ENCODE results near the gene FRA10AC1. TPM values are rescaled to one million over a fixed set of nuclear protein-coding genes. Genes with fewer than 3 reads are reported as not detected.

The FRA10AC1 gene
- total and polyA plus RNA-seq, 2 of the 13 experiments (the other 11 are each of a cell fraction or from before 2014, with no cell fraction given) = 5.3 to 7.4 TPM

- TF ChIP-seq AHDC1 (CRISPR knock-in tag; IDR thresholded peaks at IDR 0.05; ENCODE audit: borderline replicate concordance) (peak; percentile 65; the same call in 1 of the 2 replicates), ZNF883 (CRISPR knock-in tag; IDR thresholded peaks at IDR 0.05; ENCODE audit: not compliant biosample characterization) (peak; percentile 92), HNF1B (CRISPR knock-in tag; IDR thresholded peaks at IDR 0.05) (peak; percentile 95), ZNF3 (CRISPR knock-in tag; IDR thresholded peaks at IDR 0.05) (no peak), ZNF264 (CRISPR knock-in tag; IDR thresholded peaks at IDR 0.05) (peak; percentile 72), ZNF790 (CRISPR knock-in tag; IDR thresholded peaks at IDR 0.05; ENCODE audit: borderline replicate concordance) (no peak), ZNF546 (CRISPR knock-in tag; conservative IDR thresholded peaks at IDR 0.05) (no peak), ZNF83 (CRISPR knock-in tag; IDR thresholded peaks at IDR 0.05; ENCODE audit: borderline replicate concordance) (peak; percentile 95; the same call in 1 of the 2 replicates), SNRNP70 (IDR thresholded peaks at IDR 0.05; ENCODE audit: low read depth, low read length) (no peak), ZFP36 (IDR thresholded peaks at IDR 0.05; ENCODE audit: borderline replicate concordance, low read depth, low read length, partially characterized antibody) (peak; percentile 58), NR2F2 (IDR thresholded peaks at IDR 0.05; ENCODE audit: borderline replicate concordance, low read depth) (peak; percentile 75; the same call in 1 of the 2 replicates)
- TF ChIP-seq, protein P1, sequence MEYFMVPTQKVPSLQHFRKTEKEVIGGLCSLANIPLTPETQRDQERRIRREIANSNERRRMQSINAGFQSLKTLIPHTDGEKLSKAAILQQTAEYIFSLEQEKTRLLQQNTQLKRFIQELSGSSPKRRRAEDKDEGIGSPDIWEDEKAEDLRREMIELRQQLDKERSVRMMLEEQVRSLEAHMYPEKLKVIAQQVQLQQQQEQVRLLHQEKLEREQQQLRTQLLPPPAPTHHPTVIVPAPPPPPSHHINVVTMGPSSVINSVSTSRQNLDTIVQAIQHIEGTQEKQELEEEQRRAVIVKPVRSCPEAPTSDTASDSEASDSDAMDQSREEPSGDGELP (IDR thresholded peaks at IDR 0.05; ENCODE audit: borderline replicate concordance, low read depth) = peak; percentile 44; the same call in 1 of the 2 replicates
- TF ChIP-seq, protein P2, sequence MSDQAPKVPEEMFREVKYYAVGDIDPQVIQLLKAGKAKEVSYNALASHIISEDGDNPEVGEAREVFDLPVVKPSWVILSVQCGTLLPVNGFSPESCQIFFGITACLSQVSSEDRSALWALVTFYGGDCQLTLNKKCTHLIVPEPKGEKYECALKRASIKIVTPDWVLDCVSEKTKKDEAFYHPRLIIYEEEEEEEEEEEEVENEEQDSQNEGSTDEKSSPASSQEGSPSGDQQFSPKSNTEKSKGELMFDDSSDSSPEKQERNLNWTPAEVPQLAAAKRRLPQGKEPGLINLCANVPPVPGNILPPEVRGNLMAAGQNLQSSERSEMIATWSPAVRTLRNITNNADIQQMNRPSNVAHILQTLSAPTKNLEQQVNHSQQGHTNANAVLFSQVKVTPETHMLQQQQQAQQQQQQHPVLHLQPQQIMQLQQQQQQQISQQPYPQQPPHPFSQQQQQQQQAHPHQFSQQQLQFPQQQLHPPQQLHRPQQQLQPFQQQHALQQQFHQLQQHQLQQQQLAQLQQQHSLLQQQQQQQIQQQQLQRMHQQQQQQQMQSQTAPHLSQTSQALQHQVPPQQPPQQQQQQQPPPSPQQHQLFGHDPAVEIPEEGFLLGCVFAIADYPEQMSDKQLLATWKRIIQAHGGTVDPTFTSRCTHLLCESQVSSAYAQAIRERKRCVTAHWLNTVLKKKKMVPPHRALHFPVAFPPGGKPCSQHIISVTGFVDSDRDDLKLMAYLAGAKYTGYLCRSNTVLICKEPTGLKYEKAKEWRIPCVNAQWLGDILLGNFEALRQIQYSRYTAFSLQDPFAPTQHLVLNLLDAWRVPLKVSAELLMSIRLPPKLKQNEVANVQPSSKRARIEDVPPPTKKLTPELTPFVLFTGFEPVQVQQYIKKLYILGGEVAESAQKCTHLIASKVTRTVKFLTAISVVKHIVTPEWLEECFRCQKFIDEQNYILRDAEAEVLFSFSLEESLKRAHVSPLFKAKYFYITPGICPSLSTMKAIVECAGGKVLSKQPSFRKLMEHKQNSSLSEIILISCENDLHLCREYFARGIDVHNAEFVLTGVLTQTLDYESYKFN (CRISPR knock-in tag; conservative IDR thresholded peaks at IDR 0.05) = peak; percentile 58; the same call in 1 of the 2 replicates
- TF ChIP-seq, protein P3, sequence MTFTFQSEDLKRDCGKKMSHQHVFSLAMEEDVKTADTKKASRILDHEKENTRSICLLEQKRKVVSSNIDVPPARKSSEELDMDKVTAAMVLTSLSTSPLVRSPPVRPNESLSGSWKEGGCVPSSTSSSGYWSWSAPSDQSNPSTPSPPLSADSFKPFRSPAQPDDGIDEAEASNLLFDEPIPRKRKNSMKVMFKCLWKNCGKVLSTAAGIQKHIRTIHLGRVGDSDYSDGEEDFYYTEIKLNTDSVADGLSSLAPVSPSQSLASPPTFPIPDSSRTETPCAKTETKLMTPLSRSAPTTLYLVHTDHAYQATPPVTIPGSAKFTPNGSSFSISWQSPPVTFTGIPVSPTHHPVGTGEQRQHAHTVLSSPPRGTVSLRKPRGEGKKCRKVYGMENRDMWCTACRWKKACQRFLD (CRISPR knock-in tag; IDR thresholded peaks at IDR 0.05; ENCODE audit: borderline replicate concordance) = no peak
These were observed at the start of gene FRA10AC1 (continued) for GRCh38 chr10:93702210-93703001.

Data from HepG2 (cell line).